Psoas muscle (tissue), 8 donors: ENCODE data around the gene HUS1. TPM values are rescaled to one million over a fixed set of nuclear protein-coding genes. Genes with fewer than 3 reads are reported as not detected.
"Not testable (repeated sequence)": the region's sequence is repeated elsewhere in the genome, so short reads cannot be mapped to it uniquely, and the experiment has no call there.

Experiments used
- ATAC-seq, 4 donors: fragments of 200-7000 bp; cut with Tn5 transposase; one replicate each; pipeline ENCODE4 v1.9.1; 2020; ENCODE audit warnings: moderate library complexity in 3 of 4, mild to moderate bottlenecking in 2 of 4
- DNase-seq, 2 donors: peaks; one replicate each; pipeline ENCODE4 v3.0.0-alpha.2; 2020
- H3K27ac ChIP-seq: fragments of 200-600 bp; one replicate; pipeline ENCODE4 v1.8.0; 2022
- H3K27me3 ChIP-seq, 3 donors: fragments of 200-600 bp in 1 of 3; one replicate each; pipeline versions ENCODE4 v1.6.1 to v1.8.0; 2013 to 2022; ENCODE audit warnings: low read length in 2 of 3, mild to moderate bottlenecking in 2 of 3, moderate library complexity in 1 of 3; ENCODE audit not compliant: insufficient read depth in 3 of 3
- H3K36me3 ChIP-seq, 2 donors: fragments of 200-600 bp in 1 of 2; one replicate each; pipeline versions ENCODE4 v1.6.1 to v1.8.0; 2013 to 2022; ENCODE audit warnings: low read depth in 1 of 2, mild to moderate bottlenecking in 1 of 2, moderate library complexity in 1 of 2; ENCODE audit not compliant: insufficient read depth in 1 of 2
- H3K4me1 ChIP-seq: fragments of 200-600 bp; one replicate; pipeline ENCODE4 v1.8.0; 2022
- H3K4me3 ChIP-seq: fragments of 200-600 bp; one replicate; pipeline ENCODE4 v1.8.0; 2022; ENCODE audit warnings: mild to moderate bottlenecking
- H3K9me3 ChIP-seq: fragments of 200-600 bp; one replicate; pipeline ENCODE4 v1.8.0; 2022
- CTCF ChIP-seq: fragments of 200-600 bp; IDR thresholded peaks from one replicate; pipeline ENCODE4 v1.8.0; 2022; ENCODE audit warnings: antibody characterized with exemption
- WGBS, 3 donors: extraction: QIAGEN DNeasy Blood & Tissue Kit; methylation state at CpG; one replicate each; pipeline versions ENCODE4 v1.1.6 to v1.1.7; 2013; 5-methylcytosine and 5-hydroxymethylcytosine counted together
- intact Hi-C, 2 donors: fragments of 100-400 bp; cut with DNase I; formaldehyde crosslinking; loops; one replicate each; pipeline versions ENCODE4 v1.11.0 to v1.14.2; 2022
- polyA plus RNA-seq, 3 donors: library from polyadenylated mRNA; stranded (reverse); fragments of 200-250 nt; gene quantifications; one replicate each; pipeline ENCODE4 v1.2.3, GENCODE V29; 2013
- total RNA-seq, 4 donors: library from RNA; stranded (reverse); fragmentation: NEBNext Ultra II Directional in 2 of 4; extraction: Animal tissue kit (Norgen Biotek cat#: 25700) in 2 of 4; gene quantifications; one replicate each; pipeline versions ENCODE4 v1.2.1 to v1.2.4, GENCODE V29; 2021 to 2023
- donor health status: healthy with polysubstance abuse.
- donor health status: DM: no; HTN: no; CAD: no; lungs with moderate emphysema.
- donor health status: Bipolar disorder and iron deficiency.
- donor health status: healthy.
- donor health status: DM: yes; HTN: yes; CAD: no.
- donor health status: DM: no; HTN: no; CAD: no.
- donor health status: DM: no; HTN: no; CAD: no.
- donor health status: DM: yes; HTN: yes; CAD: no.

HUS1 gene
- total and polyA plus RNA-seq, 7 donors, result 17.8 to 30.7 (median 26.6) TPM

- DNase-seq, result peak; percentile 79 to 83
- intact Hi-C loops, result loop anchor here (1.0 to 5.0 kb wide), 2 partner anchors 165 to 167 kb away; no protein-coding TSS in a partner anchor
- H3K27me3 ChIP-seq, result no peaks in the 10 kb centered on the region
- whole genome bisulfite sequencing, 3 donors, result 45 to 49% (median 47%) methylated on average over 8 of the region's 8 CpGs
- H3K4me1 ChIP-seq, result no peaks in the 10 kb centered on the region
- no peak overlapping the region for H3K4me3 ChIP-seq
- H3K36me3 ChIP-seq, result no peaks in the 10 kb centered on the region
- ATAC-seq, result peak in 2 of 4 donors; percentile 42 to 75
- H3K27ac ChIP-seq, result no peak overlapping the region
- no peaks in the 10 kb centered on the region for H3K9me3 ChIP-seq
- TF ChIP-seq CTCF, result peak; percentile 75
Observed at GRCh38 chr7:47945261-47946015, 34.0 kb downstream of the HUS1 start.

- DNase-seq (no peak), ATAC-seq (peak in 1 of 4 donors; percentile 10)
- intact Hi-C loops, result loop anchor here (1.0 to 5.0 kb wide), 2 partner anchors 166 to 168 kb away; no protein-coding TSS in a partner anchor
- no peaks in the 10 kb centered on the region for H3K9me3 ChIP-seq
- H3K4me1 ChIP-seq, result no peaks in the 10 kb centered on the region
- peaks cover 0 to 3% of the 10 kb centered on the region in 2 donors for H3K36me3 ChIP-seq
- H3K4me3 ChIP-seq, result no peak overlapping the region
- 58 to 63% (median 62%) methylated on average over 12 of the region's 12 CpGs for whole genome bisulfite sequencing, 3 donors
- H3K27ac ChIP-seq, result no peak overlapping the region
- H3K27me3 ChIP-seq, result no peaks in the 10 kb centered on the region
- no peak for TF ChIP-seq CTCF
Observed at GRCh38 chr7:47944536-47945260, 34.7 kb downstream of the HUS1 start.

- ATAC-seq (no peak), DNase-seq (no peak)
- Histone ChIP-seq H3K4me1 (no peaks in the 10 kb centered on the region), H3K27me3 (no peaks in the 10 kb centered on the region), H3K9me3 (no peaks in the 10 kb centered on the region), H3K27ac (no peak overlapping the region), H3K36me3 (peaks cover 0 to 4% of the 10 kb centered on the region in 2 donors), H3K4me3 (no peak overlapping the region)
- WGBS, 3 donors, result 83 to 86% (median 85%) methylated on average over 8 of the region's 8 CpGs
- intact Hi-C loops, result no loop called here
- TF ChIP-seq CTCF, result no peak
Observed at GRCh38 chr7:47943676-47944474, 35.5 kb downstream of the HUS1 start.

- not testable (repeated sequence) for H3K4me1 ChIP-seq, H3K27ac ChIP-seq
Observed at GRCh38 chr7:47942651-47943050, 36.8 kb downstream of the HUS1 start.

More at GRCh38 chr7:47942651-47943050, 36.8 kb downstream of the HUS1 start:
- DNase-seq, intact Hi-C loops, H3K9me3 ChIP-seq, ATAC-seq, H3K27me3 ChIP-seq, H3K4me3 ChIP-seq, H3K36me3 ChIP-seq: not testable (repeated sequence)
- 85 to 90% (median 86%) methylated on average over 10 of the region's 10 CpGs for WGBS, 3 donors
